HG03571 (cell line): ENCODE results near the gene MDK.

ENCODE experiments used
- ATAC-seq: cut with Tn5 transposase; IDR thresholded peaks from one replicate; pipeline ENCODE4 v1.9.1; 2021; ENCODE audit not compliant: unreplicated experiment

Gene MDK

GRCh38 chr11:46381819-46382645 lies 563 bp downstream of the MDK start:
- no peak for ATAC-seq

GRCh38 chr11:46382646-46383403 lies 1.4 kb downstream of the MDK start:
- no peak for ATAC-seq

GRCh38 chr11:46383404-46383758 lies 1.9 kb downstream of the MDK start:
- ATAC-seq: no peak

- ATAC-seq: no peak
Observed at GRCh38 chr11:46383974-46384701, 2.7 kb downstream of the MDK start.

GRCh38 chr11:46385169-46386004 lies 3.9 kb downstream of the MDK start:
- no peak for ATAC-seq

- ATAC-seq: no peak
Observed at GRCh38 chr11:46386005-46386578, 4.6 kb downstream of the MDK start.

GRCh38 chr11:46386674-46387073 lies 5.2 kb downstream of the MDK start:
- ATAC-seq: no peak

- ATAC-seq: no peak
Observed at GRCh38 chr11:46387456-46387855, 6.0 kb downstream of the MDK start.

GRCh38 chr11:46387919-46388618 lies 6.6 kb downstream of the MDK start:
- no peak for ATAC-seq

GRCh38 chr11:46388619-46389449 lies 7.4 kb downstream of the MDK start:
- ATAC-seq: no peak

- no peak for ATAC-seq
Observed at GRCh38 chr11:46389450-46390330, 8.2 kb downstream of the MDK start.

GRCh38 chr11:46390331-46391171 lies 9.1 kb downstream of the MDK start:
- ATAC-seq: no peak

- ATAC-seq: no peak
Observed at GRCh38 chr11:46391186-46391577, 9.7 kb downstream of the MDK start.

GRCh38 chr11:46391578-46392420 lies 10.3 kb downstream of the MDK start, which contains the start of gene CHRM4:
Gene CHRM4 (minus strand): TSS chr11:46391776. CDS start chr11:46386557, 5,219 bp downstream.
- no peak for ATAC-seq

- ATAC-seq: peak; percentile 66
Observed at GRCh38 chr11:46392421-46393230, 11.2 kb downstream of the MDK start.
